Activated CD8-positive, alpha-beta memory T cell treated with anti-CD3 and anti-CD28 coated beads for 1 hour (primary cell): ENCODE data around the gene EPB41L3.
"Not testable (repeated sequence)": the region's sequence is repeated elsewhere in the genome, so short reads cannot be mapped to it uniquely, and the experiment has no call there.

Experiments used
- DNase-seq, 2 donors: peaks; one replicate each; pipeline ENCODE4 v3.0.0-alpha.2; 2020; ENCODE audit warnings: low read depth in 1 of 2; ENCODE audit errors: extremely low read depth in 1 of 2

Gene EPB41L3

GRCh38 chr18:5500158-5500939, 43.4 kb downstream of the EPB41L3 start:
- no peak for DNase-seq

- DNase-seq, result no peak
Observed at GRCh38 chr18:5498452-5498851, 45.3 kb downstream of the EPB41L3 start.

DNA sequence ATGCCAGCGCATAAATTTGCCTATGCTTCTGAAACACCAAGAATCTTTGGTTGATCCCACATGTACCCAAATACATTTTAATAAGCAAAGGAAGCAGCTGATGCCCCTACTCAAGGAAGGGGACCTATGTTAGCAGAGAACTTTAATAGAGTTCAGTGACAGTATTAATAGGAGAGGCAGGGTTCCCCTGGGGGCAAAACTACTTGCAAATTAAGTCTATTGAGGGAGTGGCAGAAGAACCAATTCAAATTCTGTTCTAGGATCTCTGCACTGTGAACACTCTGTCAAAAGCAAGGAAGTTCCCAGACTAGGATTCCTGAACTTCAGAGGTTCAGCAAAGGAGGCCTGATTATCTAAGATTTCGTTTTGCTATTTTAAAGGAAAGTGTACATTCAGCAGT, 47.5 kb downstream of the EPB41L3 start:
- no peak for DNase-seq

GRCh38 chr18:5490753-5491480, 52.9 kb downstream of the EPB41L3 start:
- DNase-seq, result no peak

GRCh38 chr18:5488844-5489243, 55.0 kb downstream of the EPB41L3 start:
- no peak for DNase-seq

DNA sequence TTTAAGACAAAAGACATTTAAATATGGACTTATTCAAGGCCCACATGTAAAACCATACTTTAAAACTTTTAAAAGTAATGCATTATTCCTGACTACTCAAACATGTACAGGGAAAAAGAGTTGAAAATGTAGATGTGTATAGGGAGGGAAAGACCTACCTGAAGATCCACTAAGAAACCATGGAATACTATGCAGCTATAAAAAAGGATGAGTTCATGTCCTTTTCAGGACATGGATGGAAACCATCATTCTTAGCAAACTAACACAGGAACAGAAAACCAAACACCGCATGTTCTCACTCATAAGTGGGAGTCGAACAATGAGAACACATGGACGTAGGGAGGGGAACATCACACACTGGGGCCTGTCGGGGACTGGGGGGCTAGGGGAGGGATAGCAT, 55.8 kb downstream of the EPB41L3 start:
- DNase-seq, result not testable (repeated sequence)

DNA sequence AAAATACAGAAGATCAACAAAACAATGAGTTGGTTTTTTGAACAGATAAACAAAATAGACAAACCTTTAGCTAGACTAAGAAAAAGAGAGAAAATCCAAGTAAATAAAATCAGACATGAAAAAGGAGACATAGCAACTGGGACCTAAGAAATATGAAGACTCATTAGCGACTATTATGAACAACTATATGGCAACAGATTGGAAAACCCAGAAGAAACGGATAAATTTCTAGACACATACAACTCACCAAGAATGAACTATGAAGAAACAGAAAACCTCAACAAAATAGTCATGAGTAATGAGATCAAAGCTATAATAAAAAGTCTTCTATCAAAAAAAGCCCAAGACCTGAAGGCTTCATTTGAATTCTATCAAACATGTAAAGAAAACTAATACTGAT, 59.3 kb downstream of the EPB41L3 start:
- DNase-seq, result no peak

DNA sequence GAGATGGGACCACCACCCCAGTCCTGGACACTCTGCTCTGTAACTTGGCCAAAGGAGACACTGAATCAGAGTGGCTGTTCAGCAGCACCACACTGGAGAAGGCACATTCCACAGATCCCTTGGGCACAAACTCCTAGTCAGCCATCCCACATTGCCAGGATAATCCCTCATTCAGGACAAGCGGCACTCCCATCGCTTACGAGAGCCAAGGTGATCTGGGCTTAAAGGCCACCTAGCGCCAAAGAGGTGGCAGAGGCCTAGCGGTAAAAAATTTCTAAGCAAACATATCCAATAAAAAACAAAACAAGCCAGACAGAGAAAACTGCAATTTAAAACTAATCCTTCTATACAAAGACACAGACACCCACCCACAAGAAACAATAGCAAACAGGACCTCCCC, 62.2 kb downstream of the EPB41L3 start:
- no peak for DNase-seq

DNA sequence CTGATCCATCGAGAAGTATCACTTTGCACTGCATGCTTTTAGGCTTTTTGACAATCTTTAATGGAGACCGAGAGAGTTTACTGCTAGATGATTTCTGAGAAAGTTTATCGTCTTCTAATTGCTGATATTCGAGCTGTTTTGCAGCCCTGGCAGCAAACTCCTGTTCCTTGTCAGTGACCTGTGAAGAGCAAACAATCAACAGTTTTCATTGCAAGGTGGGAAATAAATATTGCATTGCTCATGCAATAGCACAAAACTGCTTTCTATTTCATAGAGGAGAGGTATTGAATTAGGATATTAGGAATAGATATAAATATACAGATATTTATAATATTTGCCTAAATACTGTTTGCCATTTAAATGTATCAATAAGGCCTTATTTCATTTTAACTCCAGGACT, 65.5 kb downstream of the EPB41L3 start:
- DNase-seq, result no peak

DNA sequence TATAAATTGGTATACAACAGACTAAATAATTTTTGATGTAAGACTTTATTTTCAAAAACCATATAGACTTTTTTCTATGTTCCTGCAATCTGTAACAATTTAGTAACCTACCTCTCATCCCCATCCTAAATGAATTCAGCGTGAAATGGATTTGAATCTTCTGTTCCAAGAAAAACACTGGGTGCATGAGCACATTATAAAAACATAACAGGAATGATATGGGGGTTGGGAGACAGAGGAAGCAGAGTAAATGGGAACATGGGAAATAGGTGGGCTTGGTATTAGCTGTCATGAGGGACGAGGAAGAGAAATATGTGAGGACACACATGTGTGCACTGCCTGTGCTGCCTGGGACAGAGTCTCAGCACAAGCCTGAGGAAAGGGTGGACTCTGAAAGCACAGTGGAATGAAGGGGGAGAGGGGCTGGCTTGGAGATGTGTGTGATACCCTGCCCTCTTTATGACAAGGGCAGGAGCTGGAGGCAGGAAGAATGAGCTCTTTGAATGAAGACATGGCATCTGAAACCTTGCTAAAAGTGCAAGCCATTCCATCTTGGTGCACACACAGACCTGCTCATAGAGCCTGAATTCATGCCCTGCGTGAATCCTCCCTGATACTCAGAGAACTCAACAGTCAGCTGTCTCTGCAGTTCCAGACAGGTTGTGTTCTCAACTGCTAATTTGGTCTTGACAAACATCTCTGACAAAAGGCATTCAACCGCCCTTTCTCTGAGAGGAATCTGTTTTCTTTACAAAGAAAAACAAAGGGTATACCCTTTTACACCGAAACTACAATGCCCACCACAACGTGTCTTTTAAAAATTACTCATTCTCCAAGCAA, 66.6 kb downstream of the EPB41L3 start:
- no peak for DNase-seq

GRCh38 chr18:5475267-5475666, 68.5 kb downstream of the EPB41L3 start:
- no peak for DNase-seq

DNA sequence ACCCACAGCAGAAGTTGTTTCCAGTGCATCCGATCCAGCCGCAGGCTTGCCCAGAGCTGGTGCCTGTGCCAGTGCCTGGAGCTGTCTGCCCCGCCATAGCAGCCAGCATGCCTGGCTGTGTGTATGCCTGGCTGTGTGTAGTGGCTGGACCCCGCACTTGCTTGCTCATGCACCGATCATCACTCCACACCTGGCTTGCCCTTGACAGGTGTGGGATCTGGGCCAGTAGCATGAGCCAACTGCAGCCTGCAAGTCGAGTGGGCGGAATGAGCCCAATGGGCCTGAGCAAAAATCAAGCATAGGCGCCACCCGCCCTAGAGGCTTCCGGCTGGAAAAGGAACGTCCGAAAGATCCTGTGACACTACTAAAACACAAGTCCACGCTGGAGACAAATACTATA, 74.5 kb downstream of the EPB41L3 start:
- DNase-seq, result no peak

DNA sequence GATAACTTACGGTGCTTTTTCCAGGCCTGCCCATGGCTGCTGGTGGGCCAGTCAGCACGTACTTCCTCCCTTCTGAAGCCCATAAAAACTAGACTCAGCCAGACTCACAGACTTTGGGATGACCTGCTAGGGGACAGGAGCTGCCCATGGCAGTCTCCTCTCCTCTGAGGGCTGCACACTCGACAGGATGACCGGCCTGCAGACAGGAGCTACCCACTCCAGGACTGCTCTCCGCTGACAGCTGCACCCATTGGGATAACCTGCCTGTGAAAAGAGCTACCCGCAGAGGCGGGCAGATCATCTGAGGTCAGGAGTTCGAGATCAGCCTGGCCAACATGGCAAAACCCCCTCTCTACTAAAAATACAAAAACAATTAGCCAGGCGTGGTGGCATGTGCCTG, 75.4 kb downstream of the EPB41L3 start:
- no peak for DNase-seq

- DNase-seq, result no peak
Observed at GRCh38 chr18:5467671-5468070, 76.1 kb downstream of the EPB41L3 start.

GRCh38 chr18:5466256-5466655, 77.5 kb downstream of the EPB41L3 start:
- no peak for DNase-seq

GRCh38 chr18:5464251-5464650, 79.5 kb downstream of the EPB41L3 start:
- no peak for DNase-seq

GRCh38 chr18:5463831-5464230, 80.0 kb downstream of the EPB41L3 start:
- DNase-seq, result no peak

- no peak for DNase-seq
Observed at GRCh38 chr18:5463390-5463789, 80.4 kb downstream of the EPB41L3 start.

DNA sequence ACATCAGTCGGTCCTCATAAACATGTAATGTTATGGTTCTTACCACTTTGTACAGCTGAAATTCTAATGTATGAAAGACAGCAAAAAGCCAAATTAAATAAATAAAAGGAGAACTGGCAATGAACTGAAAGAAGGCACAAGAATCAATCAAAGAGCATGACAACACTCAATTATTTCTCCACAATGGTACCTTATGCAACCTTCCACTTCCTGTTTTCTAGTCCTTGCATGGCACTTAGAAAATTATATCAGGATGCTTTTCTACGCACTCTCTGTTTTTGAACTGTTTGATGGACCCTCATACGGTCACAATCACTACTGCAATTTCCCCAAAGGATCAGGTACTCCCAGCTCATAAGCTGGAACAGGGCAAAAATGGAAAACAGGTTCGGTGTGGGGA, 81.6 kb downstream of the EPB41L3 start:
- no peak for DNase-seq

DNA sequence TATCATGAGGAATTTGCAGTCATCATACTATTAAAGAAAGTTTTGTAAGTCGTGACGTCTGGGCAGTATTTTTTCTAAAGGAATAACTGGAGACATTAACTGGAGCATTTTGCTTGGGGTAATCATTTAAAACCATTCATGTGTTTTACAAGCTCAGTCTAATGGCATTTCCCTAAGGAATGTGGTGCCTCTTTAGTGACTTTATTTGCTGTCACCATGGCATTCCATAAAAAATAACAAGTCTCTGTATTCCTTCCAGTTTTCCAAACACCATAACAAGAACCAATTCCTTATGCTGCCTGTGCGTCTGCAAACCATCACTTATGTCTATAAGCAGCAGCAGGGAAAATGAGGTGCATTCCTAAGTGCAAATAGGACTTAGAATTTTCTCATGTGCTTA, 82.8 kb downstream of the EPB41L3 start:
- DNase-seq, result no peak

DNA sequence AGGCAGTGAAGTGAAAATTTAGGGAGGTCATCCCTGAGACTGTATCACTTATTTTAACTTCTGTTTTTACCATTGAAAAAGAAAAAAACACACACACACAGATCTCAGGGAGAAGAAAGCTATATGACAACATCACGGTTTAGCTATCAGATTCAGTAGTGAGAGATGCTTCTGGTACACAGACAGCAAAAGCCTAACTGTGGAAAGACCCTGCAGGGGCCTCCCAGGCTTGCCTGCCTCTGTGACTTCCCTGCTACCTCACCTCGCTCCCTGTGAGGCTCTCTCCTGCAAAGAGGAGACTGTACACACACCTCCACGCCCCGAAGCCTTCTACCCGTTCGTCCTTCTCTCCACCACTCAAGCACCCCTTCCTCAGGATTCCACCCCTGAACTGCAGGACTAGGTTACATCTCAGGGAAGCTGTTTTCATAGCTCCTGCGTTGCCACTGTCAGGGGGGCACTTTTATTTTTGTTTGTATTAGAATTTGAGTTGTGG, 86.3 kb downstream of the EPB41L3 start:
- no peak for DNase-seq
